ENCODE results near the gene AKAP10. TPM values are rescaled to one million over a fixed set of nuclear protein-coding genes. Genes with fewer than 3 reads are reported as not detected.
"Not testable (repeated sequence)": the region's sequence is repeated elsewhere in the genome, so short reads cannot be mapped to it uniquely, and the experiment has no call there.

The AKAP10 gene
- total RNA-seq, 1 donor from 2014 or later = 13.8 TPM

DNA sequence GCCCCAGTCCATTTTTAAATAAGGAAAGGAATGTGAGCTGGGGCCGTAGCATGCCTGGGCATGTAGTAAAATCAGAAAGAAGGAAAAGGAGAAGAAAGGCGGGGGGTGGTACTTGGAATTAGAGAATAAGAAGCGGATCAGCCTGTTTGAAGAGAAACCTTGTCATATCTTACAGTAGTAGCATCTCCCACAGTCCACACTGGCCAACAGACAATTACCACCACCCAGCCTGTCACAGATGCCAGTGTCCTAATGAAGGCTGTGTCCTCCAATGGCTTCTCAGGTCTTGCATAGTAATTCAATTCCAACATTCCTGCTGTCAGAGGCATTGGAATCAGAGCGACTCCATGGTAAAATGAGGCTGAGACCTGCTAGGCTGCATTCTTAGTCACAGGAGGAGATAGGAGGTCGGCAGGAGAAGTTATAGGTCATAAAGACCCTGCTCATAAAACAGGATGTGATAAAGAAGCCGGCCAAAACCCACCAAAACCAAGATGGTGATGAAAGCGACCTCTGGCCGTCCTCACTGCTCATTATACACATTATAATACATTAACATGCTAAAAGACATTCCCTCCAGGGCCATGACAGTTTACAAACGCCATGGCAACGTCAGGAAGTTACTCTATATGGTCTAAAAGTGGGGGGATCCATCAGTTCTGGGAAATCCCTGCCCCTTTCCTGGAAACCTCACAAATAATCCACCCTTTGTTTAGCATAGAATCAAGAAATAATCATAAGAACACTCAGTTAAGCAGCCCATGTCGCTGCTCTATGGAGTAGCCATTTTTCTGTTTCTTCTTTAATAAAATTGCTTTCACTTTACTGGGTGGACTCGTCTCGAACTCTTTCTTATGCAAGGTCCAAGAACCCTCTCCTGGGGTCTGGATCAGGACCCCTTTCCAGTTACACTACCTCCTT lies 9.6 kb upstream of the AKAP10 start:
- intact Hi-C loops (cut with DNase I) = no loop called here
- ATAC-seq (ENCODE audit: poor library complexity) (no peak), DNase-seq (no peak)

DNA sequence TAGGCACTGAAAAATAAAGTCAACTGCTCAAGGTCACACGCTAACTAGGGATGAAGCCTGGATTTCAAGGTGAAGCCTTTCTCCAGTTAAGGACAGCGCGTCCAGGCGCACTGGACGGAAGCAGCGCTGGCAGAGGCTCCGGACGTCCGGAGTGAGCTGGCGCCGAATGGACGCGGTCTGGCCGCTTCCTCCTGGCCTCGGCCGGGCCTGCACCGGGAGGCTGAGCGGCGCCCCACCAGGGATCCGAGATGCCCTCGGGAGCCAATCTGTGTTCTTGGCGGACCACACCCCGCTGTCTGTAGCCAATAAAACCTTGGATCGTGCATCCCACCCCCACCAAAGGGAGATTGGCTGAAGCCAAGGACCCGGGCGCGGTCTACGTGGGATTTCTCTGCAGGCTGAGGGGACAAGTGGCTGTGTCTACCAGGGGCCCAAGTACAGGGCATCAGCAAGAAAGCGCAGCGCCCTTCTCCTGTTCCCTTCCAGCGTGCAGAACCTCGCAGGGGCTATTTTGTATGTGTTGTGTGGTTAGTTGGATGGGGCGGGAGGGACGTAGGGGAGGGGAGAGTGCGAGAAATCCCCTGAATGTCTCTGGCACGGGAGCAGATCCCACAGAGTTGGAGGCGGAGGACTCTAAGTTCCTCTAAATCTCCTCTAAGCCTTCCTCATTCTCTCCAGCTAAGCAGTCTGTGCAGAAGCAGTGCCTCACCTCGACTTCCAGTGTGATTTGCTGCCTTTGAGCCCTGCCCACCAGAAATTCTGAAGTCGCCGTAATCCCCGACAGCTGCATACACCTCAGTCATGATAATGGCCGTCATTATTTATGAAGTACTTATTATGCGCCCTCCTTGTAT lies 2.5 kb upstream of the AKAP10 start:
- peak; percentile 69 for DNase-seq
- ATAC-seq (ENCODE audit: poor library complexity) = no peak
- intact Hi-C loops (cut with DNase I) = no loop called here

DNA sequence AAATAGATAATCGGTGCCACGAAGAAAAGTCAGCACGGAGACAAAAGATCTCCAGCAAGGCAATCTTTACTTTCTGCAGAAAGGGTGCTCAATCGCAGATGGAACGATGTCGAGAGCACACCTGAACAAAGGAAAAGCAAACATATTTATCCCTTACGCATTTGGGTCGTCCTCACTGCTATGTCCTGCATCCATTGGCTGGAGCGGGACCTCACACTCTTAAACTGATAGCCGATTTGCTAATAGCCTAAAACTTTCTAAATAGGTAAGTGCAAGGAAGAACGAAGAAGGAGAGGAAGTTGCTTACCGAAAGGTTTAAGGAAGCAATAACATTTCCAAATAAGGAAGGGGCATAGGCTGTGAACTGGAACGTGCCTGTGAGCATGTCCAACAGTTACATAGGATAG lies 1.2 kb upstream of the AKAP10 start:
- intact Hi-C loops (cut with DNase I) = no loop called here
- ATAC-seq (ENCODE audit: poor library complexity) = no peak
- no peak for DNase-seq

DNA sequence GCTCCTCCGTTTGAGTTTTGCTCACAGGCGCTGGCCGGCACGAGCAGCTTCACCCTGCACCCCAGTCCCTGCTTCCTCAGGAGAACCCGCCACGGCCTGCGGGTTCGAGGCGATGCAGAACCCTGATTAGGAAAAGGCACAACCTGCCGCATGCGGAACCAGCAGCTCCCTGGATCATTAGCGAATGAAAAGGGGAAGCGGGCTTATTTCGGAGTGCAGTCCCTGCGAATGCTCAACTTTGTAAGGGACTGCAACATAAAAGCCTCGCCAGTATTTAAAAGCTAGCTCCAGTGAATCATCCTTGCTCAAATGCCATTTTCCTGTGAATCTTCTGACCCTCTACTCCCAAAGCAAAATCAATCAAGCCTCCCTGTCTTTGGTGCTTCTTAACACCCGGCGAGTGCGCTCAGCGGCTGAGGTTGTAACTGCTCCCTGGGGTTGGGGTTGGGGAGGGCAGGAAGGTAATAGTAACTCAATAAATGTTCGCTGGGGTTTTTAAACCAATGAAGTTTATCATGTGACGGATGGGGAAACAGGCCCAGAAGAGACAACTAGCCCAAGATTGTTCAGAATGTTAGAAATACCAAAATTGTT lies 678 bp upstream of the AKAP10 start:
- DNase-seq (no peak), ATAC-seq (ENCODE audit: poor library complexity) (peak; percentile 37)
- intact Hi-C loops (cut with DNase I) = no loop called here

DNA sequence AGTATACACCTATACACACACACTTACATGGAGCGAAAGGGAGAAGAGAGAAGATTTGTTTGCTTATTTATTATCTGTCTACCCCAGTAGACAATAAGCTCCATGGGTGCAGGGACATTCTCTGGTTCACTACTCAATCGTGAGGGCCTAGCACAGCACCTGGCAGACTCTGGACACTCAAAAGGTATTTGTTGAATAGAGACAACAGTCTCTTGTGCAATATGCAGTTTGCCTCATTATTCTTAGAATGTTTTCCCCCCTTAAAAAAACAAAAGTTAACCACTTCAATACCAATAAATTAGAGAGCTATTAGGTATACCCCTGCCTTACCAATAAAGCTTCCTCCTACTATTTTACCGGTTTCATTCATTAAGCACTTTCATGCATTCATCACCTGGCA lies 2.0 kb downstream of the AKAP10 start:
- DNase-seq = no peak
- no peak for ATAC-seq (ENCODE audit: poor library complexity)
- intact Hi-C loops (cut with DNase I) = no loop called here

DNA sequence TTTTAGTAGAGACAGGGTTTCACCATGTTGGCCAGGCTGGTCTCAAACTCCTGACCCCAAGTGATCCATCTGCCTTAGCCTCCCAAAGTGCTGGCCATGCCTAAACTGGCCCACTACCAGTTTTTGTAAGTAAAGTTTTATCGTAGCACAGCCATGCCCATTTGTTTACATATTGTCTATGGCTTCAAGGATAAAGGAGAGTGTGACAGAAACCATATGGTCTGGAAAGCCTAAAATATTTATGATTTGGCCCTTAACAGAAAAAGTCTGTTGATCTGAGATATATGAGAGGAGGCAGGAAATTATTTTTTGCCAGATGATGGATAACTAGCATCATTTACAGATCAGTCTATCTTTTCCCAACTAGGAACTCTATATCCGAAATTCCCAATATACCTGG lies 4.5 kb downstream of the AKAP10 start:
- no peak for DNase-seq
- intact Hi-C loops (cut with DNase I) = no loop called here
- no peak for ATAC-seq (ENCODE audit: poor library complexity)

DNA sequence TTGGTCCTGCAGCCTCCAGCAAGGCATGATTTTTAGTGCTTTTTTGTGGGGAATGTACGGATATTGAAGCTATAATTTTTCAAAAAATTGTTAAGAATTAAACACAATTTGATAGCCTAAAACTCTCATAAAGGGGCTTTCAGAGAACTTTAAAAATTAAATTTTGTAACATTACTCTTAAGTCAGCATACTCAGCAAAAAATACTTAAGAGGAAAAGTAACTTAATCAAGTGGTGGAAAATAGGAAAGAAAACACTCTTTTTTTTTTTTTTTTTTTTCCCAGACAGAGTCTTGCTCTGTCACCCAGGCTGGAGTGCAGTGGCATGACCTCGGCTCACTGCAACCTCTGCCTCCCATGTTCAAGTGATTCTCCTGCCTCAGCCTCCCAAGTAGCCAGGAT lies 14.7 kb downstream of the AKAP10 start:
- ATAC-seq (ENCODE audit: poor library complexity); DNase-seq; intact Hi-C loops (cut with DNase I): not testable (repeated sequence)

DNA sequence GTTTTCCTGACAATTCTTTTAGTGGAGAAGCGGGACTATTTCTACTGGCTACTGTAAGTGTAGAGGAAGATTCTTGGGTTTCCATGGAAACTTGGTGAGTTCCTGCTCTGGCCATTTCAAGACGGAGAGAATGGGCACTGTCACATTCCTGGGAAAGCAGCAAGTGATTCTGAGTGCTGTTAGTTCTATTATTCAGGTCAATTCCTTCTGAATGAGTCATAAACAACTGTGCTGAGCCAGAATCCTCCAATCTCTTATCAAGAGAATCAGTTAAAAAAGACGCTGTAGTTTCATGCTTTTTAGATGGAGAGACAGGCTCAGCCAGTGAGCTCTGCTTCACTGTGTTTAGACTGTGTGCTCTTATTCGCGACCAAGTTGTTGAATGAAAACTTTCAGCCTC lies 19.6 kb downstream of the AKAP10 start:
- intact Hi-C loops (cut with DNase I) = no loop called here
- ATAC-seq (ENCODE audit: poor library complexity) (no peak), DNase-seq (no peak)

DNA sequence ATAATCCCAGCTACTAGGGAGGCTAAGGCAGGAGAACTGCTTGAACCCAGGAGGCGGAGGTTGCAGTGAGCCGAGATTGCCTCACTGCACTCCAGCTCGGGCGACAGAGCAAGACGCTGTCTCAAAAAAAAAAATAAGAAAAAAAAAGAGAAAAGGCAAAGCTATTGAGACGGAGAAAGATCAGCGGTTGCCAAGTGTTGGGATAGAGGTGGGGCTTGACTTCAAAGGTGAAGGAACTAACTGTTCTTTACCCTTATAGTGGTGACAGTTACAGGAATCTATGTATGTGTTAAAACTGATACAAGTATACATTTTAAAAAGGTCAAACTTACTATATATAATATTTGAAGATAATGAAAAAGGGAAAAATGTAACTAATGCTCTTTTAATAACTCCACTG lies 22.5 kb downstream of the AKAP10 start:
- intact Hi-C loops (cut with DNase I) = no loop called here
- ATAC-seq (ENCODE audit: poor library complexity) = no peak
- no peak for DNase-seq

DNA sequence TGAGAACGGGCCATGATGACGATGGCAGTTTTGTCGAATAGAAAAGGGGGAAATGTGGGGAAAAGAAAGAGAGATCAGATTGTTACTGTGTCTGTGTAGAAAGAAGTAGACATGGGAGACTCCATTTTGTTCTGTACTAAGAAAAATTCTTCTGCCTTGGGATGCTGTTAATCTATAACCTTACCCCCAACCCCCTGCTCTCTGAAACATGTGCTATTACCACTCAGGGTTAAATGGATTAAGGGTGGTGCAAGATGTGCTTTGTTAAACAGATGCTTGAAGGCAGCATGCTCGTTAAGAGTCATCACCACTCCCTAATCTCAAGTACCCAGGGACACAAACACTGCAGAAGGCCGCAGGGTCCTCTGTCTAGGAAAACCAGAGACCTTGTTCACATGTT lies 26.2 kb downstream of the AKAP10 start:
- DNase-seq; intact Hi-C loops (cut with DNase I); ATAC-seq (ENCODE audit: poor library complexity): not testable (repeated sequence)

DNA sequence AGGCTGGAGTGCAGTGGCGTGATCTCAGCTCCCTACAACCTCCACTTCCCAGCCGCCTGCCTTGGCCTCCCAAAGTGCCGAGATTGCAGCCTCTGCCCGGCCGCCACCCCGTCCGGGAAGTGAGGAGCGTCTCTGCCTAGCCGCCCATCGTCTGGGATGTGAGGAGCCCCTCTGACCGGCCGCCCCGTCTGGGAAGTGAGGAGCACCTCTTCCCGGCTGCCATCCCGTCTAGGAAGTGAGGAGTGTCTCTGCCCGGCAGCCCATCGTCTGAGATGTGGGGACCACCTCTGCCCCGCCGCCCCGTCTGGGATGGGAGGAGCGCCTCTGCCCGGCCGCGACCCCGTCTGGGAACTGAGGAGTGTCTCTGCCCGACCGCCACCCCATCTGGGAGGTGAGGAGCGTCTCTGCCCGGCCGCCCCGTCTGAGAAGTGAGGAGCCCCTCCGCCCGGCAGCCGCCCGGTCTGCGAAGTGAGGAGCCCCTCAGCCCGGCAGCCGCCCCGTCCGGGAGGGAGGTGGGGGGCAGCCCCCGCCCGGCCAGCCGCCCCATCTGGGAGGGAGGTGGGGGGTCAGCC lies 26.9 kb downstream of the AKAP10 start:
- ATAC-seq (ENCODE audit: poor library complexity); DNase-seq; intact Hi-C loops (cut with DNase I): not testable (repeated sequence)

DNA sequence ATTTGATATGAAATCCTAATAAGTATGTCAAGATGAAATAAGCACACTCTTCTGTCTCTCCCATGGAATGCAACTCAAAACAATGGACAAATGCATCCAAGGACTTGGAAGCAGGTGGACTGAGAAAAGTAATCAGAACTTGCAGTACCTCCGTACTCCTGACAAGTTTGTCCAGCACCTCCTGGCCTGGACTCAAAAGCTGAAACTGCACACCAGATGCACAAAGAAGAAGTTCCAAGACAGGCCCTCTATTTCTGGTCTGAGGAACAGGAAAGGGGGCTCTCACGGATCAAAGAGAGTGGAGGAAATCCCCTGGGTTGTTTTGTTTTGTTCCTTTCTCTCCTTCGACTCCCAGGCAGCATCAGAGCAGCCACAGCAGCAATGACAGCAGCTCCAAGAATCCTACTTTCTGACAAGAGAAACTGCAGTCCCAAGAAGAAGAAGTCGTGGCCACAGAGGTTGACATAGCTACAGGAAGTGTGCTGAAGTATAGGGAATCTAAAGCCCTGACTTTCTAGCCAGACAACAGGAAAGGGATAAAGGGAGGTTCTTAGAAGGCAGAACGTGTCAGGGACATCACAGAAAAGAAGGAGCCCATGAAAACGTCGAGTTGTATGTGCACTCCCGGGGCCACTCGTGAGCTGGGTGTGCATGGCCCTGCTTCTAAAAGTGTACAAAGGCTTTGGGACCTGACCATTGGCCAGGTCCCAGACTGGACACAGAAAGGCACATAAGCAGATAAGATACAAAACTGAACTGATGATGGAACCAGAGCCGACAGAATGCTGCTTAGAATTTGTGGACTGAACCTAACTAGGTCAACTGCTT lies 29.3 kb downstream of the AKAP10 start:
- DNase-seq (no peak), ATAC-seq (ENCODE audit: poor library complexity) (peak; percentile 45)
- intact Hi-C loops (cut with DNase I) = no loop called here

DNA sequence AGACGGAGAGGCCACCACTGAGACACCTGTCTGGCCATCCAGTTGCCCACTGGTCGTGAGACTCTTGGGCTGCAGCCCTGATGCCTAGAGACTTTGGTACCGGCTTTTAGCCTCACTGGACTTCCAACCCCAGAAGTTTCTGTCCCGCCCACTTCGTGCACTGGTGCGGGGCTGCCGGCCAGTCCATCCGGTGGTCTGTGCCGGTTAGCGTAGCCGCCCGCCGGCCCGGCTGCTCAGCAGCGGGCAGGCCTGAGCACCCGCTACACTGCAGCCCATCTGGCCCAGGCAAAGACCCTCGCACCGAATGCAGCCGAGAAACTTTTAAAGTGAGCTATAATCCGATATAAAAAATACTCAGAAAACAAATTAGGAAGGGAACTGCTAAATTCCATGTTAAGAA lies 30.7 kb downstream of the AKAP10 start:
- no peak for ATAC-seq (ENCODE audit: poor library complexity)
- intact Hi-C loops (cut with DNase I) = no loop called here
- DNase-seq = no peak

DNA sequence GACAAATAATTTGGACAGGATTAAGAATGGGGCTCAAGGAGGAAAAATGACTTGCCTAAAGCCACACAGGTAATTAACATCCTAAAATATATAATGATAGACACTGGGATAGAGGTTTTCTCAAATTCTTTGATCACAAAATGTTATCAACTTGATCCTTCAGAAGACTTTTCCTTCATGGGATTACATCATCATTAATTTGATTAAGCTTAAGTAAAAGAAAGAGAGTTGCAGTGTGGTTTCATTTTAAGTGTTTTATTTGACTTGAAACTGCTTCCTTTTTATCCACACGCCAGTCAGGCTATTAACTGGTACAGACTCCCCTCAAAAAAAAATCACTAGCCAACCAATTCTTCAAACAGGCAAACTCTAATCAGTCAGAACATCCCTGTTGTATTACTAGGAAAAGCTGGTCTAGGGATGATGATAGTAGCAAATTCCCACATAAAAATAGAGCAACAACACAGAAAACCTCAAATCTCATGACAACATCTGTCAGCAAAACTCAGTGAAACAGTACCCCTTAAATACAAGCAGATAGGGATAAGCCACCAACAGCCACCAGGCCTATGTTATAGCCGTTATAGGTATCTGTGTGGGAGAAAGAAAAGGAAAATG lies 32.5 kb downstream of the AKAP10 start:
- no peak for DNase-seq
- intact Hi-C loops (cut with DNase I) = no loop called here
- no peak for ATAC-seq (ENCODE audit: poor library complexity)

DNA sequence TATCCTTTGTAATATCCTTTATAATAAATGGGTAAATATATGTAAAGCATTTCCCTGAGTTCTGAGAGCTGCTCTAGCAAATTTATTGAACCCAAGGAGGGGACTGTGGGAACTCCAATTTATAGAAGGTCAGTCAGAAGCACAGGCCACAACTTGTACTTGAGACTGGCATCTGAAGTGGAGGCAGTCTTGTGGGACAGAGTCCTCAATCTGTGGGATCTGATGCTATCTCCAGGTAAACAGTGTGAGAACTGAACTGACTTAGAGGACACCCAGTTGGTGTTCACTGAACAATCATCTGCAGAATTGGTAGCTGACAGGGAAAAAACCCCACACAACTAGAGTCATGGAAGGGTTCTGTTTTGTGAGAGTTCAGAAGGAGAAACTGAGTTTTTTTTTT lies 34.0 kb downstream of the AKAP10 start:
- no peak for ATAC-seq (ENCODE audit: poor library complexity)
- intact Hi-C loops (cut with DNase I) = no loop called here
- no peak for DNase-seq

DNA sequence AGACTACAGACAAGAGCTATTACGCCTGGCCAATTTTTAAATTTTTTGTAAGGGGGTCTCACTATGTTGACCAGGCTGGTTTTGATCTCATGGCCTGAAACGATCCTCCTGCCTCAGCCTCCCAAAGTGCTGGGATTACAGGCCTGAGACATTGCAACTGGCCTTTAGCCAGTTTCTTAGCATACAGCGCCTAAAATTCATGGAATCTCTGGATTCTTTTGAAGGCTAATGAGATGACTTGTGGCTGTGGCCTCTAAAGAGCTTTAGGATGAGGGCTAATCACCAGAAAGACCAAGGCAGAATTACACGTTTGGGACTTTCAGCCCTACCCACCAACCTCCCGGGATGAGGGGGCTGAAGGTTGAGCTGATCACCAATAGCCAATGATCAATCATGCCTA lies 34.6 kb downstream of the AKAP10 start:
- ATAC-seq (ENCODE audit: poor library complexity) (no peak), DNase-seq (no peak)
- intact Hi-C loops (cut with DNase I) = no loop called here

DNA sequence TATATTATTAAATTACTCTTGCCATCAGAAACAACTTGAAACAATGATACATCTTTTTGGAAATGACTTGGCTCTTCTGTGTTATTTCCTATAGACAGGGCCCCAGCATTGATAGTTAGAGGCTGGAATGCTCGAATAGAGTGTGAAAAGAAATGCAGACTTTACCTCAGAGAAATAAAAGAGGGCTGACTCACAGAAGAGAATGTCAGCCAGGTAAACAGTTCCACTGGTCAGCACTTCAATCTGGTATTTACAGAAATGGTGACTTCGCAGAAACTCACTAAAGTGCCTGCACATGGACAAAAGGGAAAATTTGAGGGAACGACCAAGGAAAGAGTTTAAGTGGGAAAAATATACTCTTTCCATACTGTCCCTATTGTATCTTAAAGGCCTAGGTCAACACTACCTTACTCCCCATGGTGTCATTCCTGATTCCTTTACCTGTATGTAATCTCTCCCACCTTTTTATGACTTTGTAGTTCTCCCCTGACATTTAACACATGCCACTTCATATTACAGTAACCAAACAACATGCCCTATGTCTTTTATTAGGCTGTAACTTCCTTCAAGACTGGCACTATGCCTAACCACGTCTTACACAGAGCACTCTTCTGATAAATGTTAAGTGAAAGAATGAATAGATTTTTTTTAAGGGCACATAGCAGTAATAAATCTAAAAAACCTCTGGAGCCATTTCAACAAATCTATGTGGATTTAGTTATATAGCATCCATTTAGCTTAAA lies 36.7 kb downstream of the AKAP10 start:
- DNase-seq = no peak
- intact Hi-C loops (cut with DNase I) = no loop called here
- ATAC-seq (ENCODE audit: poor library complexity) = peak; percentile 72
